ENCODE data around the gene LTA.
"Not testable (repeated sequence)": the region's sequence is repeated elsewhere in the genome, so short reads cannot be mapped to it uniquely, and the experiment has no call there.

Gene LTA

DNA sequence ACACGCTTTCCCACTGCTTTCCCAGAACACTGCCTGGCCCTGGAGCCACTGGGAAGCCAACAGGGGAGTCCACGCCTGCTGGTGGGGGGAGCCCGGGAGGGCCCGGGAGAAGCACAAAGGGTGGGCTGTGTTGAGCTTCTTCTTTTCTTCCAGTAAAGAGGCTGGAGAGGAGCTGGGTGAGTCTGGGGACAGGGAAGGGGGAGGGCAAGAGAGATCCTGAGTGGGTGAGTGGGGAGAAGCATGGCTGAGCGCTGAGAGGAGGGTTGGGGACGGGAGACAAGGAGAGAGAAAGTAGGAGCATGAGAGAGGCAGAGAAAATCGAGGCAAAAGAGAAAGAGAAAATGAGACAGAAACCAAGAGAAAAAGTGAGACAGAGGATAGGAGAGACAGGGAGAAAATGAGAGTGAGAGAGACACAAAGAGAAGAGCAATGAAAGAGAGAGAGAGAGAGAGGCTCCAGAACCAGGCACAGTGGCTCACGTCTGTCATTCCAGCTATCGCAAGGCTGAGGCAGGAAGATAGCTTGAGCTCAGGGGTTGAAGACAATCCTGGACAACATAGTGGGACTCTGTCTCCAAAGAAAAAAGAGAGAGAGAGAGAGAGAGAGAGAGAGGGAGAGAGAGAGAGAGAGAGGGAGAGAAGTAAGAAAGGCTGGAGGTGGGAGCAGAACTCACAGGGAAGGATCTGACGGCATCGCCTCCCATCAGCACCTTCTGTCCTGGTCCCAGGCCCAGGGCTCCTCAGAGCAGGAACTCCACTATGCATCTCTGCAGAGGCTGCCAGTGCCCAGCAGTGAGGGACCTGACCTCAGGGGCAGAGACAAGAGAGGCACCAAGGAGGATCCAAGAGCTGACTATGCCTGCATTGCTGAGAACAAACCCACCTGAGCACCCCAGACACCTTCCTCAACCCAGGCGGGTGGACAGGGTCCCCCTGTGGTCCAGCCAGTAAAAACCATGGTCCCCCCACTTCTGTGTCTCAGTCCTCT is 16.0 kb downstream of the LTA start:
- no peak for DNase-seq

DNA sequence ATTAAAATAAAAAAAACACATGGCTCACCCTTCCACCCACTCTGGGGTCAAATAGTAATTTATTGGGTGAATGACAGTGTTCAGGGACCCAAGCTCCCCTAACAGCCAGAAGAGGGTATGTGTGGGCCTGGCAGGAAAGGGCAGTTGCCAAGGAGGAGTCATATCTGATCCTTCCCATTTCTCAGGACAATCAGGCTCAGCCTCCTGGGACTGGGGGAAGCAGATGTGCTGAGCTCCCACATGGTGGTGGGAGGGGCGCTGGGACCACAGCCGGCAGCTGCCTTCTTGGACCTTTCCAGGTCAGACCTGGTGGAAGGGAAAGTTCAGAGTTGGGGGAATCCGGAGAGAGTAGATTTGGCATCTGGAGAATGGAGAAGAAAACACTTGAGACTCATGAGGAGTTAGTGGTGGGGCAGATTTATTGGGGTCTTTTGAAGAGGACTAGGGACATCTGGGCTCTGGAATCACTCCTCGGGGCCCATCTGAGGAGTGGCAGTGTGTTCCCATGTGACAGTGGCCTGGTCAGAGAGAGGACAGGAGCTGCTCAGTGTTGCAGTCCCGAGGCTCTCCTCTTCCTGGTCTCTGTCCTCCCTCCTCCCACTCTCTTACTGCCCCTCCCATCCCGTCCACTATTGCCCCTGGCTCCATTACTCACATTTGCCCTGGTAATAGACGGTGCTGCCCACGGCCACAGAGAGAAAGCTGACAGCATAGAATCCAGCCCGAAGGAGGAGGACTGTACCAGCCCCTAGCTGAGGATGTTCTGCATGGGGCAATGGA is 17.0 kb downstream of the LTA start:
- no peak for DNase-seq

DNA sequence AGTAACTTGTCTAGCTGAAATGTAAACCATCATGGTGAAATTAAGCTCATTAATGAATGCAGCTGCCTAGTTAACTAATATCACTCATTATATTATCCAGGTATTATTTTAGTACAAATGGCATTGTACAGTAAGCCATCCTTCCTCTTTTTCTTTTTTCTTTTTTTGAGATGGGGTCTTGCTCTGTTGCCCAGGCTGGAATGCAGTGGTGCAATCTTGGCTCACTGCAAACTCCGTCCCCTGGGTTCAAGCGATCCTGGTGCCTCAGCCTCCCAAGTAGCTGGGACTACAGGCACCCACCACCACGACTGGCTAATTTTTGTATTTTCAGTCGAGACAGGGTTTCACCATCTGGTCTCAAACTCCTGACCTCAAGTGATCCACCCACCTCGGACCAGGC is 18.6 kb downstream of the LTA start:
- not testable (repeated sequence) for DNase-seq

DNA sequence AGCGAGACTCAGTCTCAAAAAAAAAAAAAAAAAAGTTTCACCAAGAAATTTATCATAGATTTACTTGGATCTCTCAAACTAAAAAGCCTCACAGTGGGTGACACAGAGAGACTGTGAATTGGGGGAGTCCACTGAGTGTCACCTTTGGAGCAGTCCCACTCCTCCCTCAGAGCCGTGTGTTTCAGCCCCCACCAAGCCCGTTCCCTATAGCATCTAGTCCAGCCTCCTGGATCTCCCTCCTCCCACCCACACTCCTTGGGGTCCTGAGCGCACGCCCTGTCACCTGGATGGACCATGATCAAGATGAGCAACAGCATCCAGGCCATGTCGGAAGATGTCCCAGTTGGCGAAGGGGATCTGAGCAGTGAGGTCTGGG is 20.3 kb downstream of the LTA start:
- no peak for DNase-seq

DNA sequence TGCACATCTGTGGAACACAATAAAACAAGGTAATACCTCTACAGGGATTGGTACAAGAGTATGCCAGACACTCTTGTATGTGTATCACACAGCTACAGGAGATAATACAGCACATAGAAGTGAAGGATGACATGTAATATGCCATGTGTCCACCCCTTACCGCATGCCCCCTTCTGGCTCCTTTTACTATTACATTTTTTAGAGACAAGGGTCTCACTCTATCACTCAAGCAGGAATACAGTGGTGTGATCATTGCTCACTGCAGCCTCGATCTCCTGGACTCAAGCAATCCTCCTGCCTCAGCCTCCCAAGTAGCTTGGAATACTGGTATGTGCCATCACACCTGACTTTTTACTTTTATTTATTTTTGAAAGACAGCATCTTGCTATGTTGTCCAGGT is 24.9 kb downstream of the LTA start:
- DNase-seq, result peak in 1 of 2 donors; percentile 83

DNA sequence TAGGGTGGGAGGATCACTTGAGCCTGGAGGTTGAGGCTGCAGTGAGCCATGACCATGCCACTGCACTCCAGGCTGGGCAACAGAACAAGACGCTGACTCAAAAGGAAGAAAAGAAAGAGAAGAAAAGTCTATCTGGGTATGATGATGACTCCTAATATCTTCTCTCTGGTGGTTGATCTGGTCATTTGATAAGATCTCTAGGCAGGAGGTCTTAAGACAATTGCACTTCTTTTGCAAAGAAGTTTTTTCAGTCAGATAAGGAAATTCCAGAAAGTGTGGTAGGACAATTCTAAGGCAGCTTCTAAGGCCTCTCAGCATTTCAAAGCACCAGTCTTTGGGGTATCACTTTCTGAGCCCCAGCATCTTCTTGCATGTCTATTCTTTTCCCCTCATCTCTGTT is 35.2 kb downstream of the LTA start:
- no peak for DNase-seq

DNA sequence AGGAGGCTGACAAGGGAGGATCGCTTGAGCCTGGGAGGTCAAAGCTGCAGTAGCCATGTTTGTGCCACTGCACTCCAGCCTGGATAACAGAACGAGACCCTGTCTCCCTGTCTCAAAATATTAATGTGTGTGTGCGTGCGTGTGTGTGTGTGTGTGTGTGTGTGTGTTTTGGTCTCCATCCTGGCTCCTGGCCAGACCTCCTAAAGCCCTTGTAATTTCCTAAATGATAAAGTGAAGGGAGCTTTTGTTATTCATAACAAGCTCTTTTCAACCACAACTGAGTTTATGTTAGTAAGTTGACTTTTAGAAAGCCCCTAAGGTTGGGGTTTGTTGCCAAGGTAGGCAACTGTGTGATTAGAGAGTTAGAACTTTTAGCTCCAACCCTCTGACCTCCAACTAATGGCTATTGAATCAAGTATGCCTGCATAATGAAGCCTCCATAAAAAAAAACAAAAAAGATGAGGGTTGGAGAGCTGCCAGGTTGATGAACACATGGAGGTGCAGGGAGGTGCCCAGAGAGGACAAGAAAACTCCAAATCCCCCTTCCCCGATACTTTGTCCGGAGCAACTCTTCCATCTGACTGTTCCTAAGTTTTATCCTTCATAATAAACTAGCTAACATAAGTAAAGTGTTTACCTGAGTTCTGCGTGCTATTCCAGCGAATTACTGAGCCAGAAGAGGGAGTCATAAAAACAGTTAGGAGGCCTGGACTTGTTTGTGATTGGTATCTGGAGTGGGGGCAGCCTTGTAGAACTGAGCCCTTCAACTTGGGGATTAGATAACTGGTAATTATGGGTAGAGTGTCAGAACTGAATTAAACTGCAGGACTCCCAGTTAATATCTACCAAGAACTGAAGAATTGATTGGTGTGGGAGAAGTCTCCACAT is 37.7 kb downstream of the LTA start:
- no peak for DNase-seq

DNA sequence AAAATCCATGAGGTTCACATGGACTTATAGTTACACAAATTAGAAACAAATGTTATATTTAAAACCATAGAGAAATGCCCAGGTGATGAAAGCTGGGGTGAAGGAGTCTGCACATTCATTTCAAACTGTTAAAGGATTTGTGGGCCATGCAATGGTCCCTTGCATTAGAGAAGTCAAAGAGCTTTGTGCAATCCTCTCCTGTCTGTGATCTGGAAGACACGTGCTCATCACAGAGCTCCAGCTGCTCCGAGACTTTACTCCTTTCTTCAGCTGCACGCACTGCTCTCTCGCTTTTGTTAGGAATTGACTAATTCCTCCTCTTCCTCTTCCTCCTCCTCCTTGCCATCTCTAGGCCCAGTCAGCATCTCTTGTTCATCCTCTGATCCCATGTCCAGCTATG is 38.9 kb downstream of the LTA start:
- no peak for DNase-seq

DNA sequence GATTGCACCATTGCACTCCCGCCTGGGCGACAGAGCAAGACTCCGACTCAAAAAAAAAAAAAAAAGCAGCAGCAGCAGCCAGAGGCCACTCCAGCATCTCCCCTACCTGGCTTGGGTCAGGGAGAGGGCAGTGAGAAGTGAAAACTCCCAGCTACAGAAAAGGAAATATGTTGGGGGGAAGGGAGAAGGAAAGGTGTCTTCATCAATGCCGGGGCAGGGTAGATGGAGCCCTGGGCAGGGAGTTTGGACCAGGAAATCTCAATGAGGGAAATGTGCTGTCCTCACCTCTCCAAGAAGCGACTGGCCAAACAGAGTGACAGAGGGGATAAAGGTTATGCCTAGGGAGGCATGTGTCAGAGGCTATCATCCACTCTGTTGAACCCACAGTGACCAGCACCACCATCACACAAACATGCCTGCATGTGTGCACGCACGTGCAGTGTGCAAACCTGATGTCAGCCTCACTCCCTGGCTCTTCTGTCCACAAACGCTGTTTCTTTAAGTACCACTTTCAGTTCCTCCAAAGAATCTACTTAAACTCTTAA is 42.1 kb downstream of the LTA start:
- DNase-seq, result no peak

DNA sequence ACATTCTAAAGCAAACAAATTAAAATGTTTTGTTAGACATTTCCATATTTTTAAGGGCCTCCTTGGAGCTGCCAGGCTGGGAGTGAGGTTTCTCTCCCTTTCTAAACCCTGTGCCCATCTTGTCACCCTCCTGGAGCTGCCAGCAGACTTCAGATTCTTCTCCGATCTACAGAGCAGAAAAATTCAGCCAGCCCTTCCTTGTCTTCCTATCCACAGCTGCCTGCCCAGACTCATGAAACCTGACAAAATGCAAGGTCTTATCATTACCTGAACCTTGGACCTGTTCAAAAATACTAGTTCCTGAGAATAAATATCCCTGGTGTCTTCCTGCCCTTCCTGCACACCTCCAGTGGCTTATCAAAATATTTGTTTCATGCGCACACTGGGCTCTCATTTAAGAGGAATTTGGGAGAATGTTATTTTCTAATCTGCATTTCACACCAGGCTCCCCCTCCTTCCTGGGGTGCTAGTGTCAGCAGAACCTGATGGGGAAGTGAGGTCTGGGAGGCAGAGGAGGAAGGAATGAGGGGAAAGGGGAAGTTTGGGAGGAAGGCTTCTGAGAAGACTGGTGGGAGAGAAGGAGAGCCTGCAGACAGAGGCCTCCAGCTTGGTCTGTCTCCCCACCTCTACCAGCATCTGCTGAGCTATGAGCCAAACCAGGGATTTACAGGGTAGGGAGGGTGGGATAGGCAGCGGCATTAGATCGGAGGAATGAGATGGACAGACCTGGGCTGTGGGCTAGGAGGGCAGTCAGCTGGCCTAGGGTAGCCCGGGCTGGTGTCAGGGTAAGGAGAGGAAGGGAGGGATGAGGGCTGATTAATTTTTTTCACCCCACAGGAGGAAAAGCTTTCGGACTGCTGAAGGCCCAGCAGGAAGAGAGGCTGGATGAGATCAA is 42.8 kb downstream of the LTA start, which contains the start of gene AIF1:
AIF1 (plus strand) TSS at position 551 of the 895 bp plus-strand sequence; CDS start at position 647, 96 bp downstream.
- DNase-seq, result no peak

DNA sequence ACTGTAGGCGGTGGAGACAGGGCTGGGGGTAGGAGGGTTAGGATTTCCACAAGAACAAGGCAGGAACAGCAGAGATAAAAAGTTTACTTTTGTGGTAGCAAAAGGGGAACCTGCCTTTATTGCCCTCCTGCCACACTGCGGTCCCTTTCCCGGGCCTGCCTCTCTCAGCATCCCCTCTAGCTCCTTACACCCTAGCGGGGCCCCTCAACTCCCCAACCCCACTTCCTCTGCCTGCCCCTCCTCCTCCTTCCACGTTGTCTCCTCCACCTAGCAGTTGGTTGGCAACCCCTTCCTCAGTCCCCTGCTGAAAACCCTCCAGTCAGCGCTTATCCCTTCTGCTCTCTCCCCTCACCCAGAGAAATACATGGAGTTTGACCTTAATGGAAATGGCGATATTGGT is 43.7 kb downstream of the LTA start:
- DNase-seq, result peak; percentile 17 to 77

DNA sequence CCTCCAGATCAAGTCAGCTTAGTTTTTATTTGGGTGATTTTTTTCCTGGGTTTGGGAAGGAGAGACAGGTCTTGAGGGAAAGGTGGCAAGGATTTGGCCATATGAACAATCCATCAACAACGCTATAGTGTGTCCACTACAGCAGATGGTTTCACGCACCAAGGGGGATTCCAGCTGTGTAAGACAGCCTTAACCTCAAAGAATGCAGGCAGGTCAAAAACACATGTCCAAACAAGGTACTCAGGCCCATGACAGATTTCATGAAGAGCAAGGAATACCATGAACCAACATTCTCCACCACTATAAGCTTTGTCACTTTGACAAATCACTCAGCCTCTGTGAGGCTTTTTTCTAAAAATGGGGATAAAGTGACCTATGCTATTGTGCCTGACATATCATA is 44.9 kb downstream of the LTA start:
- no peak for DNase-seq

DNA sequence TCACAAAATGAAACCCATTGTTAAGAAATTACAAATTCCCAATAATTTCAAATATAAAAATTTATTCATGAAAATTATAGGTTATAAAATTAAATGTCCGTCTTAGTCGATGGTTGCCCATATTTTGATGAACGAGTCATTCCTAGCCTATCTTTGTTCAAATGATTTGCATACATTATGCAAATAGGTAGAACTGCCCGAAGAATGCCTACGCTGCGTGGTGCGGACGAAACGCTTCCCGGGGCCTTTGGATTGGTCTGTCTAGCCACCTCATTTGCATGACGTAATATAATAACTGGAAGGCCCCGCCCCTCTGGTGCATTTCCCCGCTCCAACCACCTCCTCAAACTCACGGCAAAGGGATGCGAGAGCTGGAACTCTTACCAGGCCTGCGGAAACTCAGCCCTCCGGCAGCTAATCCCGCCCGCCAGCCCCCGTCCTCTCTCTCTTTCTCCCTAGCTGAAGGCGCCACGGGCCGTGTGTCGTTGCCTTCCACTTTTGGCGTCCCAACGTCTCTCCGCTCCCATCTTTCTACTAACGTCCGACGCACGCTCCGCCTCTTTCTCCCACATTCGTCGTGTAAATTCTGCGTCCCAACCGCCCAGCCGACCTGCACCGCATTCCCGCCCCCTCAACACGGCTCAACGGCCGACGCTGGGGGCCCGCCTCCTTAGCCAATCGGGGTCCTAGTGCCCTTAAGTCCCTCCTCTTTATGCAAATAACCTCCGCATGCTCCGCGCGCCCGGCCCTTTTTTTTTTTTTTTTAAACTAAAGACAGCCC is 47.9 kb downstream of the LTA start:
- DNase-seq, result peak; percentile 97 to 98

DNA sequence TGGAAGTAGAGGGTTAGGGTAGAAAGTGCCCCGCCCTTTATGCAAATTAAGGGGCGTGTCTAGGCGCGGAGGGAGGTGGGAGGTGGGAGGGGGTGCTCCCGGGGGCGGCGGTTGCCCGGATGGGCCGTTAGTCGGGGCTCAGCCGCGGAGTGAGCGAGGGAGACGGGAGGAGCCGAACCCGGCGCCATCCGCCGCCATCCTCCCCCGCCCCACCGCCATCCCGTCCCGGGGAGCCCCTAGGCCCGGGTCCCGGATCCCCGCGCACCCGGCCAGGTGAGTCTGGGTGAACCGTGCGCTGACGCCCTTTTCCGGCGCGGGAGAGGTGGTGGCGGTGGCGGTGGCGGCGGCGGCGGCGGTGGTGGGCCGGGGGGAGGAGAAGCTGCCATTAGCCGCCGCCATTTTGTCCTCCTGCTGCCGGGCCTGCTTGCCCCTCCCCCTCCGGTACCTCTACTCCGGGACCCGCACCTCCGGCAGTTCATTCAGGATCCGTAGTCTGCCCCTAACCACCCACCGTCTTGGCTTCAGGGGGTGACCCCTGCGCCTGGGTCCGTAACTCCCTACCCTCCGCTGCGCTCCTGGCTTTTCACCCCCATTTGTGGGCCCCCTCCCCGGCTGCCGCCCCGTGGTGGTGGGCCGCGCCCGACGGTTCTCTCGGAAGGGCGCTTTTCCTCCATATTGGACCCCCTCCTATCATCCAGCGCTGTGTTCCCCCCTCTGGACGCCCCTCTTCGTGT is 48.7 kb downstream of the LTA start, which contains the start of gene PRRC2A:
PRRC2A (plus strand) TSS at position 130 of the 734 bp plus-strand sequence. CDS start 2,075 bp downstream, outside the sequence.
- DNase-seq, result peak; percentile 38 to 97

DNA sequence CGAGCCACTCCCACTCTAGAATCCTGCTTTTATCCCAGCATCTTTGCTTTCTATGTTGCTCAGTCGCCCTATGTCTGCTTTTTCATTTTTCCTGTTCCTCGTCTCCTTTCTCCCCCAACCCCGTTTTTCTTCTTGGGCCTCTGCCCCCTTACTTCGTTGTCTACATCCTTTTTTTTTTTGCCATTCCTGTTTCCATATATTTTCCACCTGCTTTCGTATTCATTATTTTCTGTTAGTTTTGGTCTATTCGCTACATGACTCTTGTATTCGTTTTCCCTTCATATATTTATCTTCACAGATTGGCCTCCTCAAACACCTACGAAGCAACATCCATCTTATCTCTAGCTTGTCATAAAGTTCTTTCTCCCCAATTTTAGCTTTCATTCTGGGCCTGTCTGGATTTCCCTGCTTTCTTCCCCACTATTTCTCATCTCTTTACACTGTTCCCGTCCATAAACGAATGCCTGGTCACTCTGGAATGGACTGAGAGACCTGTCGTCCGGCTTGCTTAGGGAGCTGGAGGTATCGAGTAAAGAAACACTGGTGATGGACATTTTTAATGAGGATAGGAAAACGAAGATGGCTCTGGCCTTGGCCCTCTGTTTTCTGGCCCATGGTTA is 49.3 kb downstream of the LTA start:
- DNase-seq, result no peak

DNA sequence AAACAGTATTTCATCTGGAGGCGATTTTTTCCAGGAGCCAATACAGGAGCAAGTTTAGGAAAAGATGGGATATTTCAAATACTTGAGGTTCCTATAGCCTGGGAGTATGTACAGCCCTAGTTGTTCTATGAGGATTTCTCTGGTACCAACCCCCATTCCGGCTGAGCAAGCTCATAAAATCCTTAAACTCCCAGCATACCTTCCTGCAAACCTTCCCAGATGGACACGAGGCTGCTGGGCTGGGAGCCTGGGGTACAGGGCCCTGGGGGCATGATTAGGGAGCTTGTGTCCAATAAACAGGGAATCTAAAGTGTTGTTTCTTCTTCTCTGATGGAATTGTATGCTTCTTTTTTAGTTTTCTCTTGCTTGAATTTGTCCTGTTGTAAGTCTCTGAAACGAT is 49.9 kb downstream of the LTA start:
- DNase-seq, result no peak

DNA sequence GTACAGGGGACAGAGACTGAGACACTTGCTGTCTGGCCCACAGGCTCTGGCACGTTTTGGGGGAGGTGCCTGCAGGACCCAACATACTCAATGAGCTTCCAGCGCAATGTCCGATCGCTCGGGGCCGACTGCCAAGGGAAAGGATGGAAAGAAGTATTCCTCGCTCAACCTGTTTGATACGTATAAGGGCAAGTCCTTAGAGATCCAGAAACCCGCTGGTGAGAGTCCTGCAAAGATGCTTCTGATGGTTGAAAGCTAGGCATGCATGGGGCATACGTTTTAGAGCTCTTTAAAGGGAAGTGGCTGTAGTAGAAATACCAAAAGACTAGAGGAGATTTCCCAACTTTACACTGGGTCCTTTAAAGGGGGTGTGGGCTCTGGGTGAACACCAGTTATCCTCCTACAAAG is 50.6 kb downstream of the LTA start:
- DNase-seq, result no peak

Data from bone marrow (tissue), 2 donors.